Gastroesophageal sphincter (tissue), 4 donors: Measurements from ENCODE around the gene MSRB1. TPM values are rescaled to one million over a fixed set of nuclear protein-coding genes. Genes with fewer than 3 reads are reported as not detected.

ENCODE experiments used
- ATAC-seq: fragments of 150-250 bp; one replicate; pipeline ENCODE4 v1.9.1; 2016; ENCODE audit warnings: mild to moderate bottlenecking, moderate library complexity
- H3K27ac ChIP-seq, 4 donors: fragments of 200-600 bp; sonication (generic) in 3 of 4; 1 replicate in 3 of 4; 2 replicates in 1 of 4; pipeline ENCODE4 v1.5.1; 2016 to 2019
- H3K27me3 ChIP-seq: fragments of 200-600 bp; sonication (generic); one replicate; pipeline ENCODE4 v1.5.1; 2019
- H3K36me3 ChIP-seq, 2 donors: fragments of 200-600 bp; sonication (generic); one replicate each; pipeline ENCODE4 v1.5.1; 2019; ENCODE audit warnings: control low read depth in 1 of 2
- H3K4me1 ChIP-seq, 3 donors: fragments of 200-600 bp; sonication (generic); 1 replicate in 2 of 3; 2 replicates in 1 of 3; pipeline ENCODE4 v1.5.1; 2016 to 2019; ENCODE audit warnings: control low read depth in 2 of 3
- H3K4me3 ChIP-seq, 2 donors: fragments of 200-600 bp; sonication (generic); one replicate each; pipeline ENCODE4 v1.5.1; 2019; ENCODE audit warnings: mild to moderate bottlenecking in 1 of 2, moderate library complexity in 1 of 2
- H3K9me3 ChIP-seq, 3 donors: fragments of 200-600 bp; sonication (generic); one replicate each; pipeline ENCODE4 v1.5.1; 2017 to 2019; ENCODE audit warnings: control low read depth in 2 of 3
- EP300 ChIP-seq: sonication (generic); formaldehyde crosslinking; IDR thresholded peaks from one replicate; pipeline ENCODE4 v1.6.1; 2017; ENCODE audit warnings: antibody characterized with exemption, mild to moderate bottlenecking
- POLR2A ChIP-seq, 2 donors: fragments of 450-650 bp; IDR thresholded peaks; one replicate each; pipeline ENCODE4 v1.6.1; 2017; ENCODE audit warnings: antibody characterized with exemption in 2 of 2, mild to moderate bottlenecking in 2 of 2, moderate library complexity in 1 of 2
- POLR2AphosphoS5 ChIP-seq: sonication (generic); formaldehyde crosslinking; IDR thresholded peaks from one replicate; pipeline ENCODE4 v1.6.1; 2017; ENCODE audit warnings: antibody characterized with exemption
- WGBS, 2 donors: methylation state at CpG; one replicate each; pipeline ENCODE4 v1.1.5; 2018; ENCODE audit warnings: low coverage in 1 of 2; 5-methylcytosine and 5-hydroxymethylcytosine counted together
- total RNA-seq, 4 donors: library from RNA; depleted of rRNA; stranded (reverse); fragments of >200 nt; gene quantifications; one replicate each; pipeline ENCODE4 v1.1.0, GENCODE V29; 2016
- TF ChIP-seq, protein P1 (sequence below), 4 experiments: fragments of 200-600 bp in 2 of 4; fragments of 450-650 bp in 2 of 4; sonication (generic) in 1 of 4; IDR thresholded peaks; one replicate each; pipeline ENCODE4 v1.5.1; 2017 to 2019; ENCODE audit warnings: antibody characterized with exemption in 4 of 4, mild to moderate bottlenecking in 2 of 4, moderate library complexity in 2 of 4

The MSRB1 gene
- total RNA-seq, 4 donors from 2014 or later = 23.8 to 53.7 (median 44.8) TPM

- no peak for ATAC-seq
- no peaks in the 10 kb centered on the region for H3K36me3 ChIP-seq
- no peak overlapping the region for H3K27ac ChIP-seq
- H3K27me3 ChIP-seq = no peaks in the 10 kb centered on the region
- TF ChIP-seq EP300 (no peak), POLR2A (IDR thresholded peaks at IDR 0.05) (no peak), POLR2AphosphoS5 (no peak)
- TF ChIP-seq, protein P1, sequence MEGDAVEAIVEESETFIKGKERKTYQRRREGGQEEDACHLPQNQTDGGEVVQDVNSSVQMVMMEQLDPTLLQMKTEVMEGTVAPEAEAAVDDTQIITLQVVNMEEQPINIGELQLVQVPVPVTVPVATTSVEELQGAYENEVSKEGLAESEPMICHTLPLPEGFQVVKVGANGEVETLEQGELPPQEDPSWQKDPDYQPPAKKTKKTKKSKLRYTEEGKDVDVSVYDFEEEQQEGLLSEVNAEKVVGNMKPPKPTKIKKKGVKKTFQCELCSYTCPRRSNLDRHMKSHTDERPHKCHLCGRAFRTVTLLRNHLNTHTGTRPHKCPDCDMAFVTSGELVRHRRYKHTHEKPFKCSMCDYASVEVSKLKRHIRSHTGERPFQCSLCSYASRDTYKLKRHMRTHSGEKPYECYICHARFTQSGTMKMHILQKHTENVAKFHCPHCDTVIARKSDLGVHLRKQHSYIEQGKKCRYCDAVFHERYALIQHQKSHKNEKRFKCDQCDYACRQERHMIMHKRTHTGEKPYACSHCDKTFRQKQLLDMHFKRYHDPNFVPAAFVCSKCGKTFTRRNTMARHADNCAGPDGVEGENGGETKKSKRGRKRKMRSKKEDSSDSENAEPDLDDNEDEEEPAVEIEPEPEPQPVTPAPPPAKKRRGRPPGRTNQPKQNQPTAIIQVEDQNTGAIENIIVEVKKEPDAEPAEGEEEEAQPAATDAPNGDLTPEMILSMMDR (IDR thresholded peaks at IDR 0.05) = no peak
- H3K9me3 ChIP-seq = no peaks in the 10 kb centered on the region
- H3K4me1 ChIP-seq = peaks cover 2 to 18% (median 7%) of the 10 kb centered on the region in 3 donors
- H3K4me3 ChIP-seq = no peak overlapping the region
- no CpG with 5 or more reads among the region's 38 CpGs for WGBS, 2 donors
Measured at GRCh38 chr16:1946495-1947368, 3.7 kb upstream of the MSRB1 start.

DNA sequence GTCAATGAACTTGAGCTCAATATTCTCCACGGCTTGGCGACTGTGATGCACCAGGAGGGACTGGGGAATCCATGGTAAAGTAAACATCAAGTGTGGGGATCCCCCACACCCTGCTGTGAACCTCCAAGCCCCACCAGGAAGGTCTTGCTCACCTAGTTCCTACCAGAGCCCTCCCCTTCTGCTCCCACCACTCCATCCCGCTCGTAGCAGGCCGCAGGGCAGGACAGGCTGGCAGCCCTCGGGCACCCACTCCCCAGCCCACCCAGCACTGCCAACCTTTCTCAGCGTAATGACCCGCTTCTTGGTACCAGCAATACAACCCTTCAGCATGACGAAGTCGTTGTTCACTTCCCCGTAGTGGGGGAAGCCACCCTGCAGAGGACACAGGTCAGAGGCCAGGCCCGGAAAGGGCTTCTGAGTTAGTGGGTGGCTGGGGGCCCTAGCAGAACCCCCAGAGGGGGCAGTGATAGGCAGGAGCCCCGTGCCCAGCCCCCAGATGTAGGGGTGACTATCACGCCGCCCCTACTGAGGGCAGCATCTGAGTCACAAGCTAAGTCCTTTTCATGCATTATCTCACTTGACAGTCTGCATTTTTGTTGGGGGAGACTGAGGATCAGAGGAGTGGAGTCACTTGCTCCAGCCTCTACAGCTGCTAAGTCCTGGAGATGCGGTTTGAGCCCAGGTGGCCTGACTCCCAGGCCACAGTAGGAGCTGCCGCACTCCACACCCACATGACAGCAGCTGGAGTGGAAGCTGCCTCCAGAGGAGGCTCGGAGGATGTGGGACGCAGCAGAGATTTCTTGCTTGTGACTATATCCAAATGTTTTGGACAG, 2.8 kb upstream of the MSRB1 start:
- Histone ChIP-seq H3K4me1 (peaks cover 2 to 27% (median 11%) of the 10 kb centered on the region in 3 donors), H3K27me3 (no peaks in the 10 kb centered on the region), H3K9me3 (no peaks in the 10 kb centered on the region), H3K36me3 (peaks cover 0 to 6% of the 10 kb centered on the region in 2 donors), H3K27ac (no peak overlapping the region), H3K4me3 (no peak overlapping the region)
- WGBS, 2 donors = 75 to 85% methylated on average over 2 to 13 of the region's 19 CpGs
- TF ChIP-seq POLR2A (IDR thresholded peaks at IDR 0.05) = no peak
- TF ChIP-seq, protein P1 (IDR thresholded peaks at IDR 0.05) = no peak
- TF ChIP-seq EP300 = no peak
- no peak for TF ChIP-seq POLR2AphosphoS5
- no peak for ATAC-seq

- peaks cover 0 to 17% of the 10 kb centered on the region in 2 donors for H3K36me3 ChIP-seq
- 81 to 88% methylated on average over 4 to 12 of the region's 21 CpGs for WGBS, 2 donors
- no peaks in the 10 kb centered on the region for H3K9me3 ChIP-seq
- peaks cover 2 to 34% (median 11%) of the 10 kb centered on the region in 3 donors for H3K4me1 ChIP-seq
- ATAC-seq = no peak
- TF ChIP-seq POLR2A (IDR thresholded peaks at IDR 0.05) (no peak), EP300 (no peak), POLR2AphosphoS5 (no peak)
- TF ChIP-seq, protein P1 (IDR thresholded peaks at IDR 0.05) = no peak
- no peak overlapping the region for H3K4me3 ChIP-seq
- no peak overlapping the region for H3K27ac ChIP-seq
- no peaks in the 10 kb centered on the region for H3K27me3 ChIP-seq
Measured at GRCh38 chr16:1944612-1945199, 1.7 kb upstream of the MSRB1 start.

DNA sequence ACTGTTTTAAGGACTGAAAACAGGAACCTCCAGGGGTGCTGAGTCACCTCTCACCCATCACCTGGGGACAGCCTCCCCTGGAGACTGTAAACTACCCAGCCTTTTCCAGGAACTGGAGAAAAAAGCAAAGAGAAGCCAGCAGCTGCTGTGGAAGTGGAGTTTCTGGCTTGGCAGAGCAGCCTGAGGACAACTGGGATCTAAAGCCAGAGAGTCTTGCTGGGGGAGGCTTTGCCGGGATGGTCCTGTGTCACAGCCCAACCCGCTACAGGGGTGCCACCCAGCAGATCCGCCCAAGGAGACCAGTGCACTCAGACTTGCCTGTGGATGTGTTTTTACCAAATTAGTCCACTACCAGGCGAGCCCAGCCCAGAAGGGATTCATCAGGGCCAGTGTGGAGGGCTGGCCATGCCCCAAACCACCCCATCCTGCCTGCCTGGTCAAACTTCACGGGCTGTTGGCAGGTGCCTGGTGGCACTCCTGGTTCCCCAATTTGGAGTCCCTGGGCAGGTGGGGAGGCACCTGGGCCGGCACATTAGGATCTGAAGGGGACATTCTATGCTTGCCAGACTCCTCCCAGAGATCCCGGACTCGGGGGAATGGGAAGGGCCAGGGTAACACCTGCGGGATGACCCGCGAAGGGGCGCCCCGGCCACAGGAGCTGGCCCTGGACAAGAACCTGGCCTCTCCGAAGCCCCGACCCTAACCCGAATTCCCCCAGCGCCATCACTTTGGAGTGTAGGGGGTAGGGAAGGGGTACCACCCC, 771 bp downstream of the MSRB1 start:
- 4% methylated on average over 4 of the region's 17 CpGs; no CpG with 5 or more reads in 1 of the 2 donors for WGBS, 2 donors
- Histone ChIP-seq H3K4me3 (peak overlapping the region; percentile 87 to 92), H3K4me1 (peaks cover 2 to 34% (median 11%) of the 10 kb centered on the region in 3 donors), H3K36me3 (peaks cover 0 to 42% of the 10 kb centered on the region in 2 donors), H3K27me3 (no peaks in the 10 kb centered on the region), H3K9me3 (no peaks in the 10 kb centered on the region), H3K27ac (peak overlapping the region; percentile 92 to 96 (median 96))
- ATAC-seq = no peak
- peak; percentile 48 for TF ChIP-seq POLR2AphosphoS5
- TF ChIP-seq, protein P1 (IDR thresholded peaks at IDR 0.05) = no peak
- peak; percentile 17 to 34 for TF ChIP-seq POLR2A (IDR thresholded peaks at IDR 0.05)
